SK-N-SH treated with all-trans-retinoic acid at 6 μM for 48 hours (cell line): ENCODE data around the gene SLC4A3.

Source experiments
- ATAC-seq: fragments of 200-7000 bp; cut with Tn5 transposase; 3 replicates; pipeline ENCODE4 v1.9.1; 2020; ENCODE audit warnings: mild to moderate bottlenecking, moderate library complexity
- ARNTL ChIP-seq: fragments of 450-650 bp; formaldehyde crosslinking; IDR thresholded peaks from 2 replicates; pipeline ENCODE4 v1.5.0; 2020; ENCODE audit warnings: low read depth, mild to moderate bottlenecking, moderate library complexity, borderline replicate concordance
- BACH2 ChIP-seq: fragments of 250-450 bp; sonication (Bioruptor Pico); IDR thresholded peaks from 2 replicates; pipeline ENCODE4 v1.9.0; 2021; ENCODE audit warnings: mild to moderate bottlenecking, borderline replicate concordance
- CREB5 ChIP-seq: fragments of 250-450 bp; sonication (Bioruptor Pico); IDR thresholded peaks from 2 replicates; pipeline ENCODE4 v1.5.1; 2020; ENCODE audit warnings: low read depth, mild to moderate bottlenecking, moderate library complexity
- CSDC2 ChIP-seq: fragments of 250-450 bp; sonication (Bioruptor Pico); IDR thresholded peaks from 2 replicates; pipeline ENCODE4 v1.5.0; 2020; ENCODE audit warnings: mild to moderate bottlenecking, moderate library complexity
- CSRNP3 ChIP-seq: fragments of 250-450 bp; sonication (Bioruptor Pico); IDR thresholded peaks from 2 replicates; pipeline ENCODE4 v1.5.1; 2021; ENCODE audit warnings: mild to moderate bottlenecking, moderate library complexity
- GLIS3 ChIP-seq: fragments of 250-450 bp; sonication (Bioruptor Pico); IDR thresholded peaks from 2 replicates; pipeline ENCODE4 v1.5.0; 2020; ENCODE audit warnings: mild to moderate bottlenecking, moderate library complexity
- ISL1 ChIP-seq: fragments of 250-450 bp; sonication (Bioruptor Pico); IDR thresholded peaks from 2 replicates; pipeline ENCODE4 v2.1.2; 2022; ENCODE audit warnings: mild to moderate bottlenecking, moderate library complexity
- OSR1 ChIP-seq: fragments of 250-450 bp; sonication (Bioruptor Pico); IDR thresholded peaks from 2 replicates; pipeline ENCODE4 v1.8.0; 2022; ENCODE audit warnings: moderate library complexity, mild to moderate bottlenecking, inconsistent platforms
- PATZ1 ChIP-seq: fragments of 250-450 bp; sonication (Bioruptor Pico); IDR thresholded peaks from 2 replicates; pipeline ENCODE4 v1.8.0; 2020; ENCODE audit warnings: mild to moderate bottlenecking, moderate library complexity, borderline replicate concordance
- POU6F1 ChIP-seq: fragments of 250-450 bp; sonication (Bioruptor Pico); IDR thresholded peaks from 2 replicates; pipeline ENCODE4 v1.8.0; 2021; ENCODE audit warnings: low read depth, mild to moderate bottlenecking, moderate library complexity, borderline replicate concordance
- RARB ChIP-seq: fragments of 250-450 bp; sonication (Bioruptor Pico); IDR thresholded peaks from 2 replicates; pipeline ENCODE4 v1.8.0; 2021; ENCODE audit warnings: mild to moderate bottlenecking, moderate library complexity
- SNAI2 ChIP-seq: fragments of 250-450 bp; sonication (Bioruptor Pico); IDR thresholded peaks from 2 replicates; pipeline ENCODE4 v1.5.0; 2020; ENCODE audit warnings: mild to moderate bottlenecking, moderate library complexity
- TCF4 ChIP-seq: fragments of 250-450 bp; sonication (Bioruptor Pico); IDR thresholded peaks from 2 replicates; pipeline ENCODE4 v1.8.0; 2021; ENCODE audit warnings: mild to moderate bottlenecking, moderate library complexity, borderline replicate concordance
- TOX ChIP-seq: fragments of 250-450 bp; sonication (Bioruptor Pico); IDR thresholded peaks from 2 replicates; pipeline ENCODE4 v1.8.0; 2021; ENCODE audit warnings: mild to moderate bottlenecking, moderate library complexity, borderline replicate concordance
- TSHZ2 ChIP-seq: fragments of 250-450 bp; sonication (Bioruptor Pico); IDR thresholded peaks from 2 replicates; pipeline ENCODE4 v1.5.0; 2020; ENCODE audit warnings: mild to moderate bottlenecking, moderate library complexity
- ZC3H10 ChIP-seq: fragments of 250-450 bp; sonication (Bioruptor Pico); IDR thresholded peaks from 2 replicates; pipeline ENCODE4 v1.5.1; 2021; ENCODE audit warnings: mild to moderate bottlenecking, moderate library complexity
- ZFP3 ChIP-seq: fragments of 250-450 bp; sonication (Bioruptor Pico); IDR thresholded peaks from 2 replicates; pipeline ENCODE4 v1.5.0; 2020; ENCODE audit warnings: mild to moderate bottlenecking, moderate library complexity
- ZFP30 ChIP-seq: fragments of 450-650 bp; formaldehyde crosslinking; IDR thresholded peaks from 2 replicates; pipeline ENCODE4 v1.5.0; 2022; ENCODE audit warnings: mild to moderate bottlenecking, moderate library complexity
- ZNF565 ChIP-seq: fragments of 450-650 bp; formaldehyde crosslinking; conservative IDR thresholded peaks from 2 replicates; pipeline ENCODE4 v1.5.0; 2020; ENCODE audit warnings: low read depth, mild to moderate bottlenecking, moderate library complexity
- ZNF70 ChIP-seq: fragments of 450-650 bp; formaldehyde crosslinking; IDR thresholded peaks from 2 replicates; pipeline ENCODE4 v1.5.0; 2020; ENCODE audit warnings: mild to moderate bottlenecking, moderate library complexity
- ZNF8 ChIP-seq: fragments of 450-650 bp; formaldehyde crosslinking; IDR thresholded peaks from 2 replicates; pipeline ENCODE4 v1.5.0; 2020; ENCODE audit warnings: mild to moderate bottlenecking, moderate library complexity

SLC4A3 gene

GRCh38 chr2:219679571-219679970 lies 52.1 kb downstream of the SLC4A3 start:
- TF ChIP-seq RARB (CRISPR knock-in tag) (no peak), BACH2 (no peak), POU6F1 (CRISPR knock-in tag) (no peak), TCF4 (CRISPR knock-in tag) (no peak), CSDC2 (CRISPR knock-in tag) (no peak), CSRNP3 (CRISPR knock-in tag) (no peak), TSHZ2 (CRISPR knock-in tag) (no peak), ZNF70 (CRISPR knock-in tag) (no peak), GLIS3 (CRISPR knock-in tag) (no peak), ZNF565 (CRISPR knock-in tag) (no peak), ARNTL (CRISPR knock-in tag) (no peak), ZC3H10 (CRISPR knock-in tag) (no peak), OSR1 (no peak), CREB5 (CRISPR knock-in tag) (no peak)
- no peak for ATAC-seq

- ATAC-seq: no peak
- TF ChIP-seq ZFP30 (CRISPR knock-in tag): no peak
- TF ChIP-seq ISL1 (CRISPR knock-in tag): no peak
Observed at GRCh38 chr2:219680958-219681693, 53.7 kb downstream of the SLC4A3 start.

- no peak for ATAC-seq
- no peak for TF ChIP-seq CREB5 (CRISPR knock-in tag)
- no peak for TF ChIP-seq BACH2
- no peak for TF ChIP-seq ARNTL (CRISPR knock-in tag)
- TF ChIP-seq ZNF565 (CRISPR knock-in tag): no peak
- TF ChIP-seq ZNF8 (CRISPR knock-in tag): no peak
- TF ChIP-seq GLIS3 (CRISPR knock-in tag): no peak
- no peak for TF ChIP-seq SNAI2 (CRISPR knock-in tag)
- TF ChIP-seq PATZ1 (CRISPR knock-in tag): no peak
- no peak for TF ChIP-seq ZFP30 (CRISPR knock-in tag)
- no peak for TF ChIP-seq TOX (CRISPR knock-in tag)
- TF ChIP-seq ISL1 (CRISPR knock-in tag): no peak
- no peak for TF ChIP-seq ZFP3 (CRISPR knock-in tag)
- TF ChIP-seq TSHZ2 (CRISPR knock-in tag): no peak
- TF ChIP-seq CSDC2 (CRISPR knock-in tag): no peak
- no peak for TF ChIP-seq CSRNP3 (CRISPR knock-in tag)
Observed at GRCh38 chr2:219681694-219682300, 54.4 kb downstream of the SLC4A3 start.
